ENCODE results near the gene COPS4. TPM values are rescaled to one million over a fixed set of nuclear protein-coding genes. Genes with fewer than 3 reads are reported as not detected.
"Not testable (repeated sequence)": the region's sequence is repeated elsewhere in the genome, so short reads cannot be mapped to it uniquely, and the experiment has no call there.

COPS4 gene
- total RNA-seq, 4 donors from 2014 or later = 34.3 to 116 (median 43.5) TPM

GRCh38 chr4:83046693-83047473 lies 11.9 kb downstream of the COPS4 start:
- Histone ChIP-seq H3K9me3 (no peaks in the 10 kb centered on the region), H3K27ac (peak overlapping the region in 1 of 4 donors; percentile 1), H3K27me3 (no peaks in the 10 kb centered on the region), H3K4me3 (no peak overlapping the region), H3K4me1 (no peaks in the 10 kb centered on the region), H3K36me3 (peaks cover 0 to 12% (median 0%) of the 10 kb centered on the region in 3 donors)
- no peak for TF ChIP-seq CTCF (IDR thresholded peaks at IDR 0.05)
- no peak for TF ChIP-seq POLR2A (IDR thresholded peaks at IDR 0.05)
- DNase-seq = peak in 1 of 3 donors; percentile 70

- not testable (repeated sequence) for H3K4me1 ChIP-seq, DNase-seq, H3K27me3 ChIP-seq, H3K9me3 ChIP-seq, H3K4me3 ChIP-seq, H3K27ac ChIP-seq
- peaks cover 0 to 26% (median 0%) of the 10 kb centered on the region in 3 donors for H3K36me3 ChIP-seq
Measured at GRCh38 chr4:83048781-83049180, 13.8 kb downstream of the COPS4 start.

- Histone ChIP-seq H3K27ac (no peak overlapping the region), H3K4me3 (no peak overlapping the region), H3K27me3 (no peaks in the 10 kb centered on the region), H3K9me3 (no peaks in the 10 kb centered on the region), H3K36me3 (peaks cover 0 to 50% (median 0%) of the 10 kb centered on the region in 3 donors), H3K4me1 (no peaks in the 10 kb centered on the region)
- no peak for DNase-seq
- TF ChIP-seq POLR2A (IDR thresholded peaks at IDR 0.05) = no peak
- TF ChIP-seq CTCF (IDR thresholded peaks at IDR 0.05) = peak in 5 of 6 experiments; percentile 9 to 54 (median 48)
Measured at GRCh38 chr4:83054928-83055327, 19.9 kb downstream of the COPS4 start.

- Histone ChIP-seq H3K27me3 (no peaks in the 10 kb centered on the region), H3K9me3 (no peaks in the 10 kb centered on the region), H3K4me3 (no peak overlapping the region), H3K4me1 (no peaks in the 10 kb centered on the region), H3K36me3 (peaks cover 0 to 74% (median 0%) of the 10 kb centered on the region in 3 donors), H3K27ac (no peak overlapping the region)
- no peak for DNase-seq
- TF ChIP-seq CTCF (IDR thresholded peaks at IDR 0.05) (no peak), POLR2A (IDR thresholded peaks at IDR 0.05) (no peak)
Measured at GRCh38 chr4:83062739-83063138, 27.8 kb downstream of the COPS4 start.

GRCh38 chr4:83065266-83065665 lies 30.3 kb downstream of the COPS4 start:
- Histone ChIP-seq H3K4me3 (no peak overlapping the region), H3K4me1 (no peaks in the 10 kb centered on the region), H3K27me3 (no peaks in the 10 kb centered on the region), H3K9me3 (no peaks in the 10 kb centered on the region), H3K36me3 (peaks cover 0 to 68% (median 0%) of the 10 kb centered on the region in 3 donors), H3K27ac (no peak overlapping the region)
- no peak for DNase-seq
- no peak for TF ChIP-seq POLR2A (IDR thresholded peaks at IDR 0.05)
- TF ChIP-seq CTCF (IDR thresholded peaks at IDR 0.05) = no peak

GRCh38 chr4:83067058-83067639 lies 32.2 kb downstream of the COPS4 start:
- H3K36me3 ChIP-seq = peaks cover 0 to 63% (median 0%) of the 10 kb centered on the region in 3 donors
- H3K27ac ChIP-seq = no peak overlapping the region
- no peaks in the 10 kb centered on the region for H3K27me3 ChIP-seq
- DNase-seq = no peak
- H3K9me3 ChIP-seq = no peaks in the 10 kb centered on the region
- no peak for TF ChIP-seq POLR2A (IDR thresholded peaks at IDR 0.05)
- no peak for TF ChIP-seq CTCF (IDR thresholded peaks at IDR 0.05)
- no peak overlapping the region for H3K4me3 ChIP-seq
- no peaks in the 10 kb centered on the region for H3K4me1 ChIP-seq

All from Peyer's patch (tissue), 4 donors.